Activated CD8-positive, alpha-beta T cell treated with anti-CD3 and anti-CD28 coated beads for 36 hours (primary cell): ENCODE data around the gene ATP6V1F. TPM values are rescaled to one million over a fixed set of nuclear protein-coding genes. Genes with fewer than 3 reads are reported as not detected.

ENCODE experiments used
- ATAC-seq: fragments of 200-7000 bp; cut with Tn5 transposase; one replicate; pipeline ENCODE4 v1.10.0; 2021; ENCODE audit warnings: mild to moderate bottlenecking, moderate library complexity
- CTCF ChIA-PET: fragments of 350-600 bp; sonication (Branson Sonifier 250); formaldehyde crosslinking; loops from one replicate; lab custom pipeline; 2021; ENCODE audit warnings: antibody characterized with exemption; lab: Charles Lee
- POLR2A ChIA-PET: fragments of 350-600 bp; sonication (Branson Sonifier 250); formaldehyde crosslinking; loops from one replicate; lab custom pipeline; 2021; ENCODE audit warnings: antibody characterized with exemption; lab: Charles Lee
- DNase-seq: peaks from one replicate; pipeline ENCODE4 v3.0.0-alpha.2; 2020
- H3K27ac Mint-ChIP-seq: one replicate; pipeline ENCODE4 v1.8.0; 2021; ENCODE audit warnings: mild to moderate bottlenecking, mixed read lengths
- H3K27me3 Mint-ChIP-seq: one replicate; pipeline ENCODE4 v1.8.0; 2021; ENCODE audit warnings: mixed read lengths
- H3K36me3 Mint-ChIP-seq: one replicate; pipeline ENCODE4 v1.8.0; 2021; ENCODE audit warnings: low read depth, mixed read lengths
- H3K4me1 Mint-ChIP-seq: one replicate; pipeline ENCODE4 v1.8.0; 2021; ENCODE audit warnings: low read depth, mixed read lengths
- H3K4me3 Mint-ChIP-seq: one replicate; pipeline ENCODE4 v1.8.0; 2021; ENCODE audit warnings: mild to moderate bottlenecking, moderate library complexity, mixed read lengths
- H3K9me3 Mint-ChIP-seq: one replicate; pipeline ENCODE4 v1.8.0; 2021; ENCODE audit warnings: mixed read lengths
- CTCF ChIP-seq: fragments of 200-600 bp; IDR thresholded peaks from one replicate; pipeline ENCODE4 v1.8.0; 2022; ENCODE audit warnings: antibody characterized with exemption, mild to moderate bottlenecking
- intact Hi-C: fragments of 100-400 bp; cut with micrococcal nuclease; formaldehyde crosslinking; loops from one replicate; pipeline ENCODE4 v1.10.0; 2022
- total RNA-seq, 2 experiments: library from RNA; stranded (reverse); gene quantifications; one replicate each; pipeline ENCODE4 v1.2.3, GENCODE V29; 2021

Gene ATP6V1F
- total RNA-seq, 2 experiments from 2014 or later, result 109 to 113 TPM

- TF ChIP-seq CTCF, result no peak
- DNase-seq (peak; percentile 16), ATAC-seq (no peak)
- no peak overlapping the region for H3K4me3 Mint-ChIP-seq
- no peaks in the 10 kb centered on the region for H3K36me3 Mint-ChIP-seq
- intact Hi-C loops, result no loop called here
- H3K27me3 Mint-ChIP-seq, result peaks cover 38% of the 10 kb centered on the region
- CTCF ChIA-PET, result no interaction called here
- H3K9me3 Mint-ChIP-seq, result no peaks in the 10 kb centered on the region
- peaks cover 15% of the 10 kb centered on the region for H3K4me1 Mint-ChIP-seq
- no peak overlapping the region for H3K27ac Mint-ChIP-seq
- POLR2A ChIA-PET, result no interaction called here
These were observed 33.1 kb upstream of the ATP6V1F start for GRCh38 chr7:128829391-128830166.

- intact Hi-C loops, result no loop called here
- ChIA-PET CTCF (interaction anchor here (1.0 to 4.2 kb wide), 4 partner anchors 12 to 38 kb away, joined by 3 to 22 read pairs (median 8); partner anchors contain the start of genes ATP6V1F and CCDC136), POLR2A (interaction anchor here (1.0 kb wide), 1 partner anchor 92 kb away, joined by 3 read pairs; no protein-coding TSS in a partner anchor)
- DNase-seq (peak; percentile 59), ATAC-seq (peak; percentile 59)
- TF ChIP-seq CTCF, result no peak
- H3K4me1 Mint-ChIP-seq, result peaks cover 15% of the 10 kb centered on the region
- no peak within 1 kb of the TSS for H3K27ac Mint-ChIP-seq
- H3K9me3 Mint-ChIP-seq, result no peaks in the 10 kb centered on the region
- no peaks in the 10 kb centered on the region for H3K36me3 Mint-ChIP-seq
- H3K27me3 Mint-ChIP-seq, result peaks cover 38% of the 10 kb centered on the region
- H3K4me3 Mint-ChIP-seq, result peak within 1 kb of the TSS; percentile 50
These were observed 32.2 kb upstream of the ATP6V1F start, which contains the start of gene FLNC for GRCh38 chr7:128830231-128831177. Gene FLNC, plus strand, starts transcription at chr7:128830406. Its CDS starts 232 bp downstream, at chr7:128830638.

- DNase-seq (peak; percentile 21), ATAC-seq (peak; percentile 22)
- ChIA-PET CTCF (interaction anchor here (1.0 to 4.2 kb wide), 5 partner anchors 11 to 52 kb away, joined by 3 to 22 read pairs (median 13); partner anchors contain the start of genes ATP6V1F and CCDC136), POLR2A (interaction anchor here (1.0 kb wide), 1 partner anchor 93 kb away, joined by 3 read pairs; no protein-coding TSS in a partner anchor)
- Mint-ChIP-seq H3K9me3 (no peaks in the 10 kb centered on the region), H3K27me3 (peaks cover 38% of the 10 kb centered on the region), H3K36me3 (no peaks in the 10 kb centered on the region), H3K27ac (no peak overlapping the region), H3K4me3 (no peak overlapping the region), H3K4me1 (peaks cover 15% of the 10 kb centered on the region)
- intact Hi-C loops, result no loop called here
- TF ChIP-seq CTCF, result no peak
These were observed 31.3 kb upstream of the ATP6V1F start for GRCh38 chr7:128831178-128831993.

- ATAC-seq, result peak; percentile 15
- intact Hi-C loops, result no loop called here
- ChIA-PET CTCF (interaction anchor here (1.0 to 4.4 kb wide), 5 partner anchors 10 to 51 kb away, joined by 3 to 22 read pairs (median 13); partner anchors contain the start of gene ATP6V1F), POLR2A (interaction anchor here (1.0 to 1.5 kb wide), 3 partner anchors 31 to 94 kb away, joined by 3 to 7 read pairs (median 4); partner anchors contain the start of gene ATP6V1F)
- Mint-ChIP-seq H3K36me3 (no peaks in the 10 kb centered on the region), H3K4me3 (no peak overlapping the region), H3K9me3 (no peaks in the 10 kb centered on the region), H3K4me1 (peaks cover 15% of the 10 kb centered on the region), H3K27ac (no peak overlapping the region), H3K27me3 (peaks cover 33% of the 10 kb centered on the region)
- no peak for TF ChIP-seq CTCF
- peak; percentile 13 for DNase-seq
These were observed 30.4 kb upstream of the ATP6V1F start for GRCh38 chr7:128831994-128832879.
